Fibroblast of gingiva (primary cell): ENCODE data around the gene NOP56.

ENCODE experiments used
- DNase-seq: peaks from one replicate; pipeline ENCODE4 v3.0.0-alpha.2; 2011; ENCODE audit warnings: low read depth

NOP56 gene

DNA sequence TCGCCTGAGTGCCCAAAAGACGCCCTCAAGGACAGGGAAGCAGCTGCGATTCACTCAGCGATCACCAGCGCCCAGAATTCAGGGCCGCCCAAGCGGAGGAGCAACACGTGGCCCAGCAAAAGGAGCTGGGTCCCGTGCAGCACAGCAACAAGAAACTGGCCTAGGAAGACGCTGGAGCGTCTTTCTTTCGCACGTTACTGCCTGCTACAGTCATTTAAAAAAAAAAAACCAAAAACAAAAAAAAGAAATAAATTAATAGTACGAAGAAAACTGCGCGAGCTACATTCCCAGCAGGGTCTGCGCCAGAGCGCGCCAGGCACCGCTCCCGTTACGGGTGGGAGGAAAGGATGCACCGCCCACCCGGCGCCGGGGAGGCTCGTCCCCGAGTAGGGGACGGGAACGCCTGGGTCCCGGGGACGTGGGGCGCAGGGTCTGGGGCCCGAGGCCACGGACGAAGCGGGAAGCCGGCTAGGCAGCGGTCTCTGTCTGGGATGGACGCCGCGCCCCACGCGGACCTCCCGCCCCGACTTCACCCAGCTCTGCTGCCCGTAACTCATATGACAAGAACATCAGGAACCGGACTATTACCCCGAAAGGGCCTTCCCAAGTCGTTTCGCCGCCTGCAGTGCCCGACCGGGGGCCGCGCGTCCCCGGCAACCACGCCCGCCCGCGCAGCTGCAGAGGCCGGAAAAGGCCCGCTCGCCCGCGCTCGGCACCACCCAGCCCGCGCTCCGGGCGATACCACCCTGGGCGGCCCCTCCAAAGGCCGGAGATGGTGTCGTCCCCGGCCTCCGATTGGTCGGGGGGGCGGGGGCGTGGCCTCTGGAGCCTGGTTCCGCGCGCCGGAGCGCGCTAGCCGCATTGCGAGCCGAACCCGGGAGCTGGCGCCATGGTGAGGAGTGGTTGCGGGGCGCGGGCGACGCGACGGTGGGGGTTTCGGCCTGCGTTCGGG lies at the start of gene NOP56:
Gene NOP56 (plus strand): TSS at position 861 of the 952 bp plus-strand sequence. CDS start 29 bp downstream, at position 890.
- peak; percentile 92 for DNase-seq

DNA sequence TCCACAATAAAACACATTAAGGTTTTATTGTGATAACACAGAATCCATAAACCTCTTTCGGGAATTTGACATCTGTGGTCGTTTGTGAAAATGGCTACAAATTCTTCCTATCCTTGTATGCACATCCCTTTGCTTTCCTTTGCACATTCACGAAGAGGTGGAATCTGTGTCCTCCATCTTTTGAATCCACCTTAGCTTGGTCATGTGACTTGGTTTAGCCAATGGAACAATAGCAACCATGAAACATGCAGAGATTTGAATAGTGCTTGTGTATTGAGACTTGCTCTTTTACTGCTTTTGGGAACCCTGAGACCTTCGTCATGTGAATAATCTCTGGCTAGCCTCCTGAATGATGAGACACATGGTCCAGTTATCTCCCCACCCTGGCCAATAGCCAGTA lies 49.7 kb upstream of the NOP56 start:
- DNase-seq = no peak

- peak; percentile 46 for DNase-seq
Measured at GRCh38 chr20:2603816-2604505, 48.5 kb upstream of the NOP56 start.

GRCh38 chr20:2604506-2604835 lies 48.0 kb upstream of the NOP56 start:
- no peak for DNase-seq

DNA sequence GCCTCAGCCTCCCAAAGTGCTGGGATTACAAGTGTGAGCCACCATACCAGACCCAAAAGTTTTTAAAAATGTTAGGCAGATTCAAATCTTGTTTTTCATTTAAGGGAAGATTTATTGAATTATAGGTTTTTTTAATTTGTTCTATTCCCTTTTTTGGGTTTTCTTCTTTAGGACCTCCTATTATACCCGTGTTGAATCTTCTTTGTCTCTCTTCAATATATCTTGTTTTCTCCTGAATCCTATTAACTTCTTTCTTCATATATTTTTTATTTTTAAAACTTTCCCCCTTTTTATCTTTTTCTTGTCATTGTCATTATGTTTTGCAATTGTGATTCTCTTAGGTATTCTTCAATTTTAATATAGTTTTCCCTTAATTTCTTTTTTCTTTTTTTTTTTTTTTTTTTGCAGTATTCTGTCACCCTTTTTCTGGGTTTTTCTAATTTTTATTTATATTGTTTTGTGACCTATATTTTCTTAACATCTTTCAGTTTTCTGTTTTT lies 45.9 kb upstream of the NOP56 start:
- DNase-seq = no peak

DNA sequence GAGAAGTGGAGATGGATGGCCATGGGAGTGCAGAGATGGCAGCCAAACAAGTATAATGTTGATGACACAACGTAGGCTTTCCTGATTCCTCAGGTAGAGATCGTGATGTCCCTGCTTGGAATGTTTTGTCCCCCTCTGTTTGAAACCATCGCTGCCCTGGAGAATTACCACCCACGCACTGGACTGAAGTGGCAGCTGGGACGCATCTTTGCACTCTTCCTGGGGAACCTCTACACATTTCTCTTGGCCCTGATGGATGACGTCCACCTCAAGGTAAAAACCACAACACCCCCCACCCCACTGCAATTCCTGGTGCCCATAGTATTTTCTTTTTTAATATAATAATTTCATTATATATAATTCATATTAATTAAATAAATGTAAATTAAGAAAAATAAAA lies 42.1 kb upstream of the NOP56 start:
- no peak for DNase-seq

DNA sequence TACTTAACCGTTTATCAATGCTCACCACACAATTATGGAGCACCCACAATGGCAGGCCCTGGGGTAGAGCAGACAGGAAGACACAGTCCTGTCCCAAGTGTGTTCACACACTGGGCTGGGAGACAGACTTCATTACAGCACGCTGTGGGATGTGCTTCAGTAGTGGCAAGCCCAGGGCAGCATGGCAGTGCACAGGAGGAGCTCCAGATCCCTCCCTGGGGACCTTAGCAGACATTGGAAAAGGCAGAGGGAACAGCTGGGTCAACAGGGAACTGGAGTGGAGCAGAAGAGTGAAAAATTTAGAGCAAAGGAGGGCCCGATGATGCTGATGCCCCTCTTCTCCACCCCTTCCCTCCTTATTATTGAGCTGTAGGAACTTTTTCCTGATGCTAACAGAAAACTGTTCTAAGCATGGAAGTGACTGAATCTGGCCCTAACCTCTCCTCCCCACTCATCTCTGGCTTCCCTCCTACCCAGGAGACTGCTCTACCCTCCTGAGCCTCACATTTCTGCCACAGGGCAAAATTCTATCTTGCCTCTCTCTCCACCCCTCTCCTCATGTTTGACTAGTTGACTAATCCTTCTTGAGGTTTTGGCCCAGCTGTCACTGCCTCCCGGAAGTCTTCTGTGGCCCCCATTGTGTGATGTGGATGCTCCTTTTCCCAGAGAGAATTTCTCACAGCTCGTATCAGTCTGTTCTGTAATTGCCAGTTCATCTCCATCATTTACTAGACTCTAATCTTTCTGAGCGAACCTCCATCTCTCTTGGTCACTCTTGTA lies 41.3 kb upstream of the NOP56 start:
- no peak for DNase-seq

DNA sequence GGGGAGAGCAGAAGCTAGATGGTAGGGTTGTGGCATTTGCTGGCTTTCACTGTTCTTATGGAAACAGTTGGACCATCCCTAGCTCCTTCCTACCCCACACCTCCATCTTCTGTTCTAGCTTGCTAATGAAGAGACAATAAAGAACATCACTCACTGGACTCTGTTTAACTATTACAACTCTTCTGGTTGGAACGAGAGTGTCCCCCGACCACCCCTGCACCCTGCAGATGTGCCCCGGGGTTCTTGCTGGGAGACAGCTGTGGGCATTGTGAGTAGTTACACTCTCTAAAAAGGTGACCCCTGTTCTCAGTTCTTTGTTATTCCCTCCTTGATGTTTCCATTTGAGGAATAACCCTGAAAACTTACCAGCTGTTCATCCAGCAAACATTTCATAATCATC lies 40.4 kb upstream of the NOP56 start:
- DNase-seq = no peak

DNA sequence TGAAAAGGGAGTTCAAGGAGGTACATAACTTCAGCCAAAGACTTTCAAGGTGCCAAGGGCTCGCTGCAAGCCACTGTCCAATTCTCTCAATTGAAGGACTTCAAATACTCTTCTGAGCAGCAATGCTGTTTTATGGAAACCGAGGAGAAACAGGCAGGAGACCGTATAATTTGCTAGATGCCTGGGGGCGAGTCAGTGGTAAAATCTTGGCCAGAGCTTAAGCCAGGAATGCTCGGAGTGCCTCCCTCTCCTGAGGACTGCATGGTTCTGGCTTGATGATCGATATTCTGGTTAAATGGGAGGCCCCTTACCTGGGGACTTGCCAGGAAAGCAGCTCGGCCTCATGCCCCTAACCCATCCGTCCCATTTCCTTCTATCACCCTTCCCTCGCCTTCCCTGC lies 35.8 kb upstream of the NOP56 start:
- DNase-seq = no peak

DNA sequence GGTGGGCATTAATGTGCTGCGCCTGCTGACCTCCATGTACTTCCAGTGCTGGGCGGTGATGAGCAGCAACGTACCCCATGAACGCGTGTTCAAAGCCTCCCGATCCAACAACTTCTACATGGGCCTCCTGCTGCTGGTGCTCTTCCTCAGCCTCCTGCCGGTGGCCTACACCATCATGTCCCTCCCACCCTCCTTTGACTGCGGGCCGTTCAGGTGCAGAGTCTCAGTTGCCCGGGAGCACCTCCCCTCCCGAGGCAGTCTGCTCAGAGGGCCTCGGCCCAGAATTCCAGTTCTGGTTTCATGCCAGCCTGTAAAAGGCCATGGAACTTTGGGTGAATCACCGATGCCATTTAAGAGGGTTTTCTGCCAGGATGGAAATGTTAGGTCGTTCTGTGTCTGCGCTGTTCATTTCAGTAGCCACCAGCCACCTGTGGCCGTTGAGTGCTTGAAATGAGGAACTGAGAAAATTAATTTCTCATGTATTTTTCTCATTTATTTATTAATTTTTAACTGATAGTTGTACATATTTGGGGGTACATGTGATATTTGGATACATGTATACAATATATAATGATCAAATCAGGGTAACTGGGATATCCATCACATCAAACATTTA lies 35.2 kb upstream of the NOP56 start:
- DNase-seq = no peak

- DNase-seq = no peak
Measured at GRCh38 chr20:2618815-2619214, 33.6 kb upstream of the NOP56 start.

DNA sequence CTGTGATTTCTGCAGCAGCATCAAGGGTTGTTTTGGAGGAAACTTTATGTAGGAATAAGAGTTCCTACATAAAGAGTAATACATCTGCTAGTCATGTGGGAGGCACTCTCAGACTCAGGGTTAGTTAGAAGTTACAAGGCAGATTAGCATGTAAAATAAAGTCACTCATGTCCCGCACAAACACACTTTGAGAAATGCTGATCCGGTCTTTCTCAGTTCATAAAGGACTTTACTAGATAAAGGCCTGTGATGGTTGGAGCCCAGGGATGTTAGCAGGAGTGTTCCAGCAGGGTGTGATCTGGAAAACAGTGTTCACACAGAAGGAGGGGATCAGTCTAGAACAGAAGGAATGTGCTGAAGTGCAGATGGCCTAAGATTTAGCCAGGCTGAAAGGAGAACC lies 33.1 kb upstream of the NOP56 start:
- no peak for DNase-seq

GRCh38 chr20:2619961-2620595 lies 32.4 kb upstream of the NOP56 start:
- no peak for DNase-seq

DNA sequence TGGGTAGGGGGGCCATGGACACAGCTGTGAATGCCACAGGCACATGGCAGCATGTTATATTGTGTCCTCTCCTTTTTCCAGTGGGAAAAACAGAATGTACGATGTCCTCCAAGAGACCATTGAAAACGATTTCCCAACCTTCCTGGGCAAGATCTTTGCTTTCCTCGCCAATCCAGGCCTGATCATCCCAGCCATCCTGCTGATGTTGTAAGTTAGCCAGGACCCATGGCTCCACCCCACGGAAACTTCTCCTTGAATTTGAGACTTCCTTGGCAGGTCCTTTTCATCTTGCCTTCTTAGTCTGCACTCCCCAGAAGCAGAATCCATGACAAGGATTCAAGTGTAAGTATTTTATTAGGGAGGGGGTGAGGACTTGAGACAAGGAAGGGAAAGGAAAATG lies 28.2 kb upstream of the NOP56 start:
- DNase-seq = peak; percentile 65

- peak; percentile 57 for DNase-seq
Measured at GRCh38 chr20:2625062-2625461, 27.4 kb upstream of the NOP56 start.

GRCh38 chr20:2626853-2627541 lies 25.4 kb upstream of the NOP56 start:
- peak; percentile 82 for DNase-seq

- no peak for DNase-seq
Measured at GRCh38 chr20:2631228-2631627, 21.2 kb upstream of the NOP56 start.

DNA sequence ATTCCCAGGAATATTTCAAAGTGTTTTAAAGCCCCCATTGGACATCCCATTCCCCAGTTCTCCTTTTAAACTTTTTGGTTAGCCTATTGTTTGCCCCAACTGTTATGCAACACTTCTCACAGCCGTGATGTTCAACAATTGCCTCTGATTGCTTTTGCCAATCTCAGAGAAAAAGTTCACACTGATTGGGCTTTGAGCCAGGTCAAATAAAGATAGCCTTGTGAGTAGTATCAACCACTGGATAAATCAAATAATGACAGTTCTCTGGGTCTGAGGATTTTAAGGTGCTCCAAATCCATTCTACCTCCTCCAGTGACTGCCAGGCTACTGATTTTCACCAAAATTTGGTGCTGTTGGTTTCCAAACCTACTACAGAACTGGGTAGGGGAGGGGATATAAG lies 19.1 kb upstream of the NOP56 start:
- no peak for DNase-seq

GRCh38 chr20:2637246-2637645 lies 15.2 kb upstream of the NOP56 start:
- DNase-seq = no peak

- DNase-seq = no peak
Measured at GRCh38 chr20:2640260-2640659, 12.2 kb upstream of the NOP56 start.

GRCh38 chr20:2640899-2641298 lies 11.5 kb upstream of the NOP56 start:
- DNase-seq = no peak
